ENCODE results near the gene CCN5.
"Not testable (repeated sequence)": the region's sequence is repeated elsewhere in the genome, so short reads cannot be mapped to it uniquely, and the experiment has no call there.

CCN5 gene

DNA sequence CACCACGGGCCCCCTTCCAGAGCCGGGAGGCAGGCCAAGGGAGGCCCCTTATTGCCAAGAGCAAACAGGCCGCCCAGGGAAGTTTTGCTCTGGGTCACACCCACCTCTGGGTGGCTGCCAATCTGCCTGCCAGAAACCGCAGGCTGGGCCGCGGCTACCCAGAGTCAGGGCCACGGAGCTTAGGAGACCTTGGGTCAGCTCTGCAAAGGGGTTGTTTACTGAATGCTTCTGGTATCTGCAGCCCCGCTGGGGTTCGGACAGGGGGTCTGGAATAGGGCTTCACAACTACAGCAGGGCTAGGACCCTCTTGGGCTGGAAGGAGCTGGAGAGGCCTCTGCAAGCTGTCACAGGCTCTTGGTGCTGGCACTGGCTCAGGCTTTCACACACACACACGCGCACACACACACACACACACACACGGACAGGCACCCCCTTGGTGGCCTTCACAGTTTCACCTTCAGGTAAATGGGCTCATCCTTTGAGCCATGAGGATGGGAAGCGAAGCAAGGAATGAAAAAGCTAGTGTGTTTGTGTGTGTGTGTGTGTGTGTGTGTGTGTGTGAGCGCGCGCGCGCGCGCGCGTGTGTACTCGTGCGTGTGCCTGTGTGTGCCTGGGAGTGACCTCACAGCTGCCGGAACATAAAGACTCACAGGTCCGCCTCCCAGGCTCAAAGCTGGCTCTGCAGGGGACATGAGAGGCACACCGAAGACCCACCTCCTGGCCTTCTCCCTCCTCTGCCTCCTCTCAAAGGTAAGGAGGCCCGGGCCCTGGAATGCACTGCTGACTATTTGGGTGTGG, at the start of gene CCN5:
Gene CCN5, plus strand, starts transcription at position 669 of the 798 bp plus-strand sequence. Its CDS starts 22 bp downstream, at position 691.
- no peak for FAIRE-seq
- peak; percentile 79 for DNase-seq (ENCODE audit: insufficient read length, low spot score)
- no peak for TF ChIP-seq POLR2A (IDR thresholded peaks at IDR 0.05; ENCODE audit: low read depth, low read length)

DNA sequence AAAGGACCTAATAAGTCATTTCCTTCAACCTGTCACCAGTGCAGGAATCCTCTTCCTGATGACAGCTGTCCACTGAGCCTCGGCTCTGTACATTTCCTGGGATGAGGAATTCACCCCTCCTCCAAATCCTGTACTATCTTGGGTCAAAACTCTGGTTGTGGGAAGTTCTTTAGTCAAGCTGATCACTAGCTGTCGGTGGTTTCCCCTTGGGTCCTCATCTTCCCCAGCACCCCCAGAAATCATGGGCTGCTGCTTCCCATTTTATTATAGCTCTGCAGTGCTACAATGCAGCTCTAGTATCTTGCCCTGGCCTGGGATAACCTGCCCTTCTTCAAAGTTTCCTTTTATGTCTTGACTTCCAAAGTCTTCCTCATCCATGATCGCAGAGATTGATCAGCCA, 49.1 kb upstream of the CCN5 start:
- DNase-seq (ENCODE audit: insufficient read length, low spot score) (no peak), FAIRE-seq (no peak)
- TF ChIP-seq POLR2A (IDR thresholded peaks at IDR 0.05; ENCODE audit: low read depth, low read length): no peak

DNA sequence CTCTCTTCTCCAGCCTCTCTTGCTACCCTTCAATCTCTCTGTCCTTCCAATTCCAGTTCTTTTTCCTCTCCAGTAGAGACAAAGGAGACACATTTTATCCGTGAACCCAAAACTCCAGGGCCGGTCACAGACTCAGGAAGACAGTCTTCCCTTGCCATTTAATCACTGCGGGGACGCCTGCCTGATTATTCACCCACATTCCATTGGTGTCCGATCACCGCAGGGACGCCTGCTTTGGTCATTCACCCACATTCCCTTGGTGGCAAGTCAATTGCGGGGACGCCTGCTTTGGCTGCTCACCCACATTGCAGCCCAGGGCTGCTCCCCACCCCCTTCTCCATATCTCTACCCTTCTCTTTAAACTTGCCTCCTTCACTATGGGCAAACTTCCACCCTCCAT, 44.3 kb upstream of the CCN5 start:
- not testable (repeated sequence) for FAIRE-seq; DNase-seq (ENCODE audit: insufficient read length, low spot score)

GRCh38 chr20:44671541-44671940, 43.6 kb upstream of the CCN5 start:
- not testable (repeated sequence) for DNase-seq (ENCODE audit: insufficient read length, low spot score); FAIRE-seq

DNA sequence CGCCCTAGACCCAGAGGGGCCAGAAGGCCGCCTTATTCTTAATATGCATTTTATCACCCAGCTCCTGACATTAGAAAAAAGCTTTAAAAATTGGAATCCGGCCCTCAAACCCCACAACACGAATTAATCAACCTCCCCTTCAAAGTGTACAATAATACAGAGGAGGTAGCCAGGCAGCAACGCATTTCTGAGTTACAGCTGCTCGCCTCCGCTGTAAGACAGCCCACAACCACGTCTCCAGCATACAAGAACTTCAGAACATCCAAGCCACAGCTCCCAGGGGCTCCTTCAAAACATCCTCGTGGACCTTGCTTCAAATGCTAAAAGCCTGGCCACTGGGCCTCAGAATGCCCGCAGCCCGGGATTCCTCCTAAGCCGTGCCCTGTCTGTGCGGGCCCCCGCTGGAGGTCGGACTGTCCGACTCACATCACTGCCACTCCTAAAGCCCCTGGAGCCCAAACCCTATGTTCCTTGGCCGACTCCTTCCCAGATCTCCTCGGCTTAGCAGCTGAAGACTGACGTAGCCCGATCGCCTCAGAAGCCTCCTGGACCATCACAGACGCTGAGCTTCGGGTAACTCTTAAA, 42.8 kb upstream of the CCN5 start:
- not testable (repeated sequence) for FAIRE-seq; DNase-seq (ENCODE audit: insufficient read length, low spot score)

GRCh38 chr20:44678242-44678641, 36.9 kb upstream of the CCN5 start:
- FAIRE-seq (no peak), DNase-seq (ENCODE audit: insufficient read length, low spot score) (no peak)
- no peak for TF ChIP-seq POLR2A (IDR thresholded peaks at IDR 0.05; ENCODE audit: low read depth, low read length)

GRCh38 chr20:44678990-44679611, 36.1 kb upstream of the CCN5 start:
- DNase-seq (ENCODE audit: insufficient read length, low spot score) (no peak), FAIRE-seq (no peak)
- no peak for TF ChIP-seq POLR2A (IDR thresholded peaks at IDR 0.05; ENCODE audit: low read depth, low read length)

GRCh38 chr20:44681796-44682566, 33.2 kb upstream of the CCN5 start:
- DNase-seq (ENCODE audit: insufficient read length, low spot score): no peak
- TF ChIP-seq POLR2A (IDR thresholded peaks at IDR 0.05; ENCODE audit: low read depth, low read length): no peak
- FAIRE-seq: no peak

- FAIRE-seq: no peak
- no peak for TF ChIP-seq POLR2A (IDR thresholded peaks at IDR 0.05; ENCODE audit: low read depth, low read length)
- DNase-seq (ENCODE audit: insufficient read length, low spot score): peak; percentile 55
Measured at GRCh38 chr20:44683263-44684046, 31.7 kb upstream of the CCN5 start.

DNA sequence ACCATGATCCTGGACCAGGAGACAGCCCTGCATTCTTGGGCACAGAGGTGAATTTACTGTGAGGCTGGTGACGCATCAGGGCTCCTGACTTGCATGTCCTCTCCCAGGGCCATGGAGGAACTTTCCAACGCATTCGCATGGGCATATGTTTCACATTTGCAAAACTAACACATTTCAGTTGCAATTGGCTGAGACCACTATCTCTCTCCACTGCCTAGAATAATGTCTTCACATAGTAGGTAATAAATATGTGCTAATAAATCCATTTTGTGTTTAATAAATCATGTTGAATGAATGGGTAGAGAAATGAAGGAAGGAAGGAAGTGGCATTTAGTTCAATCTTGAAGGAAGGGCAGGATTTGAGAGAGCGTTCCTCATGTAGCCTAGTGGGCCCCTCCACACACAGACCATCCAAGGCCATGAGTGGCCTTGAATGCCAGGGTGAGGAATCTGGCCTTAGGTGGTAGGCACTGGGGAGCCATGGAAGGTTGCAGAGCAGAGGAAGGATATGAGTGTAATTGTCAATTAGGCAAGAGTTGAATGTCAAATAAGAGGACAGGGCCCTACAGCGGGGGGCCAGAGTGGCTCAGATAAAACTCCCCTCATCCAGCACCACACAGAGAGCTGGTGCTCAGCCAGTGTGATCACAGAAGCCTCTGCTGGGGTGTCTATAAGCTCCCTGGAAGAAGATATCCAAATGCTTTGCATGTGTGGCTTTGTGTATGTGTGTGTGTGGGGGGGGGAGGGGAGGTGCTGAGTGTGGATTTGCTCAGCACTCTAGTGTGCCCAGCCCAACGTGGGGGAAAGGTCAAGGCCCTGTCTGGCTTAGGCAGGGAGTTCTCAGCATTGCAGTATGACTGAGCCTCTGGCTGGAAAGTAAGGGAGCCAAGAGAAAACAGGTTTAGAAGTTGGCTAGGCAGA, 30.9 kb upstream of the CCN5 start:
- no peak for TF ChIP-seq POLR2A (IDR thresholded peaks at IDR 0.05; ENCODE audit: low read depth, low read length)
- FAIRE-seq: no peak
- no peak for DNase-seq (ENCODE audit: insufficient read length, low spot score)

GRCh38 chr20:44686934-44687333, 28.2 kb upstream of the CCN5 start:
- no peak for TF ChIP-seq POLR2A (IDR thresholded peaks at IDR 0.05; ENCODE audit: low read depth, low read length)
- FAIRE-seq (no peak), DNase-seq (ENCODE audit: insufficient read length, low spot score) (no peak)

DNA sequence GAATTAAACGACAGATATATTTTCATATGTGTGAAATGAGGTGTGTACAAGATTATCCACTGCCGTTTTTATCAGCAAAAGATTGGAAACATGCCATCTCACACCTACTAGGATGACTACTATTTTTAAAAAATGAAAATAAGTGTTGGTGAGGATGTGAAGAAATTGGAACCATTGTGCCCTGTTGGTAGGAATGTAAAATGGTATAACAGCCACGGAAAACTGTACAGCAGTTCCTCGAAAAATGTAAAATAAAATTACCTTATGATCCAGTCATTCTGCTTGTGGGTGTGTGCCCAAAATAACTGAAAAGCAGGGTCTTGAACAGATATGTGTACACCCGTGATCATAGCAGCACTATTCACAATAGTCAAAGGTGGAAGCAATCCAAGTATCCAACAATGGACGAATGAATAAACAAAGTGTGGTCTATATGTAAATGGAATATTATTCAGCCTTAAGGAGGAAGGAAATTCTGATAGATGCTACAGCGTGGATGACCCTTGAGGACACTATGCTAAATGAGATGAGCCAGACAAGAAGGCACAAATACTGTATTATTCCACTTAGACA, 27.0 kb upstream of the CCN5 start:
- DNase-seq (ENCODE audit: insufficient read length, low spot score): no peak
- FAIRE-seq: no peak
- no peak for TF ChIP-seq POLR2A (IDR thresholded peaks at IDR 0.05; ENCODE audit: low read depth, low read length)

Measured in H54 (cell line).